Keratinocyte (primary cell): ENCODE measurements around the gene TMEM132D. TPM values are rescaled to one million over a fixed set of nuclear protein-coding genes. Genes with fewer than 3 reads are reported as not detected.

Experiments
- DNase-seq: peaks from one replicate; pipeline ENCODE4 v3.0.0-alpha.2; 2011; ENCODE audit warnings: low read depth, missing footprints, low spot score
- FAIRE-seq: peaks from 2 replicates; lab custom pipeline; 2011; peaks lifted over from hg19 to GRCh38; lab: Jason Lieb, UNC
- H2AFZ ChIP-seq: 2 replicates; pipeline ENCODE4 v1.6.0; 2012; ENCODE audit warnings: low read length, control low read depth, inconsistent platforms; ENCODE audit not compliant: control insufficient read depth
- H3K27ac ChIP-seq: 2 replicates; pipeline ENCODE4 v1.5.1; 2011; ENCODE audit warnings: low read length; ENCODE audit not compliant: control insufficient read depth, insufficient read depth
- H3K27me3 ChIP-seq: 3 replicates; pipeline ENCODE4 v1.6.0; 2011; ENCODE audit warnings: low read length; ENCODE audit not compliant: control insufficient read depth, insufficient read depth; ENCODE audit errors: extremely low read depth
- H3K36me3 ChIP-seq, 2 experiments: 2 replicates in 1 of 2; 3 replicates in 1 of 2; pipeline ENCODE4 v1.5.1; 2011; ENCODE audit warnings: low read length in 2 of 2, mild to moderate bottlenecking in 1 of 2; ENCODE audit not compliant: control insufficient read depth in 2 of 2, insufficient read depth in 2 of 2; ENCODE audit errors: extremely low read depth in 1 of 2
- H3K4me1 ChIP-seq: 3 replicates; pipeline ENCODE4 v1.5.1; 2011; ENCODE audit warnings: low read length; ENCODE audit not compliant: control insufficient read depth, insufficient read depth; ENCODE audit errors: extremely low read depth
- H3K4me2 ChIP-seq: 3 replicates; pipeline ENCODE4 v1.6.0; 2011; ENCODE audit warnings: low read depth, low read length; ENCODE audit not compliant: control insufficient read depth, insufficient read depth; ENCODE audit errors: extremely low read depth
- H3K4me3 ChIP-seq, 3 experiments: fragments of 200-600 bp in 1 of 3; sonication (generic) in 1 of 3; 2 replicates in 2 of 3; 3 replicates in 1 of 3; pipeline ENCODE4 v1.5.1; 2011 to 2016; ENCODE audit warnings: low read length in 3 of 3, mild to moderate bottlenecking in 3 of 3, control low read depth in 2 of 3, inconsistent platforms in 1 of 3, low read depth in 1 of 3, mixed read lengths in 1 of 3, mixed run types in 1 of 3, moderate library complexity in 1 of 3; ENCODE audit not compliant: control insufficient read depth in 2 of 3, insufficient read depth in 2 of 3; ENCODE audit errors: extremely low read depth in 1 of 3
- H3K79me2 ChIP-seq: 2 replicates; pipeline ENCODE4 v1.6.0; 2012; ENCODE audit warnings: low read length; ENCODE audit not compliant: control insufficient read depth, insufficient read depth
- H3K9ac ChIP-seq: 3 replicates; pipeline ENCODE4 v1.6.0; 2011; ENCODE audit warnings: low read length; ENCODE audit not compliant: control insufficient read depth, insufficient read depth; ENCODE audit errors: extremely low read depth
- H3K9me1 ChIP-seq: 3 replicates; pipeline ENCODE4 v1.6.0; 2011; ENCODE audit warnings: low read length; ENCODE audit not compliant: control insufficient read depth, insufficient read depth; ENCODE audit errors: extremely low read depth
- H3K9me3 ChIP-seq: 2 replicates; pipeline ENCODE4 v1.5.1; 2012; ENCODE audit warnings: low read depth, low read length; ENCODE audit not compliant: control insufficient read depth
- H4K20me1 ChIP-seq: 3 replicates; pipeline ENCODE4 v1.6.0; 2011; ENCODE audit warnings: low read length; ENCODE audit not compliant: control insufficient read depth, insufficient read depth; ENCODE audit errors: extremely low read depth
- CTCF ChIP-seq, 3 experiments: IDR thresholded peaks in 1 of 3; conservative IDR thresholded peaks in 1 of 3; optimal IDR thresholded peaks in 1 of 3; 2 replicates in 2 of 3; 3 replicates in 1 of 3; pipeline versions ENCODE3 to v1.5.1; 2011; ENCODE audit warnings: low read length in 3 of 3, mild to moderate bottlenecking in 3 of 3, moderate library complexity in 2 of 3, control low read depth in 1 of 3, inconsistent platforms in 1 of 3; ENCODE audit not compliant: insufficient read depth in 2 of 3; ENCODE audit errors: extremely low read depth in 1 of 3
- EZH2 ChIP-seq: IDR thresholded peaks from one replicate; pipeline ENCODE4 v1.6.1; 2012; ENCODE audit warnings: inconsistent platforms, mild to moderate bottlenecking, low read length, moderate library complexity
- dilution Hi-C: fragments of 300-500 bp; cut with MboI; formaldehyde crosslinking; loops from one replicate; pipeline ENCODE4 v1.7.0; 2020; ENCODE audit warnings: low sequenced_read_pairs; ENCODE audit not compliant: extremely low pct_ligation_motif_present
- polyA plus RNA-seq, 5 experiments: library from polyadenylated mRNA; depleted of rRNA in 3 of 5; stranded (reverse) in 3 of 5; stranded (forward) in 1 of 5; unstranded in 1 of 5; fragments of >200 nt; gene quantifications; 1 replicate in 1 of 5; 2 replicates in 3 of 5; 3 replicates in 1 of 5; pipeline versions ENCODE4 v1.2.1 to v1.2.3, GENCODE V29; 2011 to 2012; ENCODE audit warnings: missing spikeins in 2 of 5, low read depth in 1 of 5, low replicate concordance in 1 of 5

TMEM132D gene
- polyA plus RNA-seq, 1 donor (not counting 4 experiments of a cell fraction or from before 2014, with no cell fraction given): not detected

GRCh38 chr12:129152351-129153104 lies 751.3 kb downstream of the TMEM132D start:
- Histone ChIP-seq H2AFZ (no peak overlapping the region), H3K4me3 (no peak overlapping the region), H3K36me3 (no peaks in the 10 kb centered on the region), H3K27ac (no peak overlapping the region), H3K9me3 (no peaks in the 10 kb centered on the region), H4K20me1 (no peaks in the 10 kb centered on the region), H3K9me1 (no peaks in the 10 kb centered on the region), H3K4me1 (no peaks in the 10 kb centered on the region), H3K27me3 (no peaks in the 10 kb centered on the region), H3K9ac (no peak overlapping the region), H3K79me2 (no peaks in the 10 kb centered on the region), H3K4me2 (no peak overlapping the region)
- FAIRE-seq (no peak), DNase-seq (no peak)
- dilution Hi-C loops: no loop called here
- TF ChIP-seq EZH2 (no peak), CTCF (optimal IDR thresholded peaks at IDR 0.05 in 1 of 3, IDR thresholded peaks at IDR 0.05 in 1 of 3, conservative IDR thresholded peaks at IDR 0.05 in 1 of 3; ENCODE audit: extremely low read depth in 1 of 3, insufficient read depth in 2 of 3, low read length in 3 of 3) (no peak)

GRCh38 chr12:129150721-129151120 lies 753.1 kb downstream of the TMEM132D start:
- Histone ChIP-seq H2AFZ (no peak overlapping the region), H3K79me2 (no peaks in the 10 kb centered on the region), H3K4me1 (no peaks in the 10 kb centered on the region), H3K36me3 (no peaks in the 10 kb centered on the region), H3K4me2 (no peak overlapping the region), H3K9me1 (no peaks in the 10 kb centered on the region), H3K27me3 (no peaks in the 10 kb centered on the region), H3K4me3 (no peak overlapping the region), H4K20me1 (no peaks in the 10 kb centered on the region), H3K9ac (no peak overlapping the region), H3K27ac (no peak overlapping the region), H3K9me3 (peaks cover 3% of the 10 kb centered on the region)
- TF ChIP-seq CTCF (optimal IDR thresholded peaks at IDR 0.05 in 1 of 3, IDR thresholded peaks at IDR 0.05 in 1 of 3, conservative IDR thresholded peaks at IDR 0.05 in 1 of 3; ENCODE audit: extremely low read depth in 1 of 3, insufficient read depth in 2 of 3, low read length in 3 of 3) (no peak), EZH2 (no peak)
- dilution Hi-C loops: no loop called here
- no peak for FAIRE-seq
- no peak for DNase-seq
